GM19372 (cell line): ENCODE results near the gene LPCAT1.
"Not testable (repeated sequence)": the region's sequence is repeated elsewhere in the genome, so short reads cannot be mapped to it uniquely, and the experiment has no call there.

Source experiments
- ATAC-seq: cut with Tn5 transposase; IDR thresholded peaks from one replicate; pipeline ENCODE4 v1.9.1; 2021; ENCODE audit warnings: mild to moderate bottlenecking, low read depth, moderate library complexity; ENCODE audit not compliant: unreplicated experiment

LPCAT1 gene

GRCh38 chr5:1523793-1524480 is at the start of gene LPCAT1:
Gene LPCAT1, minus strand, starts transcription at chr5:1523960. Its CDS starts 116 bp downstream, at chr5:1523844.
- peak; percentile 78 for ATAC-seq

- not testable (repeated sequence) for ATAC-seq
These were observed 48.1 kb upstream of the LPCAT1 start for GRCh38 chr5:1571875-1572274.

GRCh38 chr5:1570975-1571374 is 47.2 kb upstream of the LPCAT1 start:
- no peak for ATAC-seq

- ATAC-seq = no peak
These were observed 44.6 kb upstream of the LPCAT1 start for GRCh38 chr5:1568201-1568979.

- not testable (repeated sequence) for ATAC-seq
These were observed 43.9 kb upstream of the LPCAT1 start for GRCh38 chr5:1567527-1568200.

- ATAC-seq = no peak
These were observed 42.3 kb upstream of the LPCAT1 start for GRCh38 chr5:1565737-1566734.

GRCh38 chr5:1564824-1565736 is 41.3 kb upstream of the LPCAT1 start:
- no peak for ATAC-seq

- no peak for ATAC-seq
These were observed 40.5 kb upstream of the LPCAT1 start for GRCh38 chr5:1564182-1564748.

GRCh38 chr5:1563617-1564181 is 39.9 kb upstream of the LPCAT1 start:
- no peak for ATAC-seq

- no peak for ATAC-seq
These were observed 39.3 kb upstream of the LPCAT1 start for GRCh38 chr5:1563051-1563461.

- no peak for ATAC-seq
These were observed 38.8 kb upstream of the LPCAT1 start for GRCh38 chr5:1562599-1562998.

- ATAC-seq = no peak
These were observed 37.7 kb upstream of the LPCAT1 start for GRCh38 chr5:1561402-1561929.

- not testable (repeated sequence) for ATAC-seq
These were observed 36.7 kb upstream of the LPCAT1 start for GRCh38 chr5:1560499-1560898.

GRCh38 chr5:1558944-1559343 is 35.2 kb upstream of the LPCAT1 start:
- no peak for ATAC-seq

- ATAC-seq = no peak
These were observed 33.5 kb upstream of the LPCAT1 start for GRCh38 chr5:1557114-1557873.

- ATAC-seq = no peak
These were observed 32.3 kb upstream of the LPCAT1 start for GRCh38 chr5:1555808-1556731.
